ENCODE data around the gene AGAP3. TPM values are rescaled to one million over a fixed set of nuclear protein-coding genes. Genes with fewer than 3 reads are reported as not detected.

Gene AGAP3
- total and polyA plus RNA-seq, 8 donors = 83.3 to 167 (median 100) TPM

DNA sequence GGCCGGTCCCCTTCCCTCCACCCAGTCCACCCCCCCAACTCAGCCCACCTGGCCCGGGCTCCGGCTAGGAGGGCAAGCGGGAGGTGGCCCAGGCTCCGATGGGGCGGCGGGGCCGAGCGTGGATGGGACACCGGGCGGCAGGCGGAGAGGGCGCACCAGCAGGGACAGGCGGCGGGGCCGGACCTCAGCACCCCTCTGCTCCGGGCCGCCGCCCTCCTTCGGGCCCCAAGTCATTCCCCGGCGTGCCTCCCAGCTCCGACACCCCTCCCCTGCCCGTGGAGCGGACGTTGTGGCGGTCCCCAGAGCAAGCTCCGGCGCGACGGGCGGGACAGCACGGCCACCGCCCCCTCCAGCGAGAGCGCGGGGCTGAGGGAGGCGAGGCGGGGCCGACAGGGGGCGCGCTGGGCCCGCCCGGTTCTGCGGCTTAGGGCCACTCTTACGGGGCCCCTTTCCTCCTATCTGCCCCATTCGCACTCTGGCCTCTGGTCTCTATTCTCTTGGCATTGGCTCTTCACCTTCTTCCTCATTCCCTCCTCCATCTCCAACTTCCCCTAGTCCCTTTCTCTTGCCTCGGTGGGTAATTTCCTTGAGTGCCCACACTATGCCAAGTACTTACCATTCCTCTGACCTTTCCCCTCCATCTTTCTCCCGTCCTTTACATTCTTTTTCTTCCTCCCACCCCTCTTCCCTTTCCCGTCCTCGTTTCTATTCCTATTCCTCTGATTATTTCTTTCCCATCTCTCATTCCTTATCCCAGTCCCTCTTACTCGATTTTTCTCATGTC, 81.9 kb downstream of the AGAP3 start:
- Histone ChIP-seq H3K4me3 (peak overlapping the region; percentile 31 to 33), H3K27ac (no peak overlapping the region), H3K4me1 (peaks cover 11 to 19% of the 10 kb centered on the region in 2 donors), H3K36me3 (no peaks in the 10 kb centered on the region), H3K9me3 (no peaks in the 10 kb centered on the region), H3K27me3 (peaks cover 55 to 98% of the 10 kb centered on the region in 2 donors)
- TF ChIP-seq, protein P1, sequence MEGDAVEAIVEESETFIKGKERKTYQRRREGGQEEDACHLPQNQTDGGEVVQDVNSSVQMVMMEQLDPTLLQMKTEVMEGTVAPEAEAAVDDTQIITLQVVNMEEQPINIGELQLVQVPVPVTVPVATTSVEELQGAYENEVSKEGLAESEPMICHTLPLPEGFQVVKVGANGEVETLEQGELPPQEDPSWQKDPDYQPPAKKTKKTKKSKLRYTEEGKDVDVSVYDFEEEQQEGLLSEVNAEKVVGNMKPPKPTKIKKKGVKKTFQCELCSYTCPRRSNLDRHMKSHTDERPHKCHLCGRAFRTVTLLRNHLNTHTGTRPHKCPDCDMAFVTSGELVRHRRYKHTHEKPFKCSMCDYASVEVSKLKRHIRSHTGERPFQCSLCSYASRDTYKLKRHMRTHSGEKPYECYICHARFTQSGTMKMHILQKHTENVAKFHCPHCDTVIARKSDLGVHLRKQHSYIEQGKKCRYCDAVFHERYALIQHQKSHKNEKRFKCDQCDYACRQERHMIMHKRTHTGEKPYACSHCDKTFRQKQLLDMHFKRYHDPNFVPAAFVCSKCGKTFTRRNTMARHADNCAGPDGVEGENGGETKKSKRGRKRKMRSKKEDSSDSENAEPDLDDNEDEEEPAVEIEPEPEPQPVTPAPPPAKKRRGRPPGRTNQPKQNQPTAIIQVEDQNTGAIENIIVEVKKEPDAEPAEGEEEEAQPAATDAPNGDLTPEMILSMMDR (IDR thresholded peaks at IDR 0.05) = peak; percentile 64 to 68
- DNase-seq (peak in 2 of 4 donors; percentile 33 to 85), ATAC-seq (peak; percentile 75)
- intact Hi-C loops (cut with DNase I) = no loop called here

DNA sequence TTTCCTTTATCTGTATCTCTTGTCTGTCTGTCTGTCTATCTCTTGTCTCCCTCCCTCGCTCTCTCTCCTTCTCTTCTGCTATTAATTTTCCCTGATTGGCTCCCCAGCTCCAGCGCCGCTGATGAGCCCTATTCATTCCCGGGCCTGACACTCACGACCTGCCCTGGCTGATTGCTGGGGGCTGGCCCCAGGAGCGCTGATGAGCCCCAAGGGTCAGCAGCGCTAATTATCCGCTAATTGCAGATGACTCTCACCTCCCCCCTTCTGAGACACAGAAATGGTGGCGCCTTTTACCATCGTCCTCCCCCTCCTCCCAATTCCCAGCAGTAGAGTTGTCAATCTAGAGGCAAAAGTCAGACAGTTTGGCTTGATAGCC, 82.5 kb downstream of the AGAP3 start:
- TF ChIP-seq, protein P1 (IDR thresholded peaks at IDR 0.05) = no peak
- H3K27ac ChIP-seq = no peak overlapping the region
- peaks cover 11 to 19% of the 10 kb centered on the region in 2 donors for H3K4me1 ChIP-seq
- H3K4me3 ChIP-seq = no peak overlapping the region
- DNase-seq (no peak), ATAC-seq (no peak)
- H3K27me3 ChIP-seq = peaks cover 55 to 98% of the 10 kb centered on the region in 2 donors
- no peaks in the 10 kb centered on the region for H3K9me3 ChIP-seq
- no peaks in the 10 kb centered on the region for H3K36me3 ChIP-seq
- intact Hi-C loops (cut with DNase I) = no loop called here

DNA sequence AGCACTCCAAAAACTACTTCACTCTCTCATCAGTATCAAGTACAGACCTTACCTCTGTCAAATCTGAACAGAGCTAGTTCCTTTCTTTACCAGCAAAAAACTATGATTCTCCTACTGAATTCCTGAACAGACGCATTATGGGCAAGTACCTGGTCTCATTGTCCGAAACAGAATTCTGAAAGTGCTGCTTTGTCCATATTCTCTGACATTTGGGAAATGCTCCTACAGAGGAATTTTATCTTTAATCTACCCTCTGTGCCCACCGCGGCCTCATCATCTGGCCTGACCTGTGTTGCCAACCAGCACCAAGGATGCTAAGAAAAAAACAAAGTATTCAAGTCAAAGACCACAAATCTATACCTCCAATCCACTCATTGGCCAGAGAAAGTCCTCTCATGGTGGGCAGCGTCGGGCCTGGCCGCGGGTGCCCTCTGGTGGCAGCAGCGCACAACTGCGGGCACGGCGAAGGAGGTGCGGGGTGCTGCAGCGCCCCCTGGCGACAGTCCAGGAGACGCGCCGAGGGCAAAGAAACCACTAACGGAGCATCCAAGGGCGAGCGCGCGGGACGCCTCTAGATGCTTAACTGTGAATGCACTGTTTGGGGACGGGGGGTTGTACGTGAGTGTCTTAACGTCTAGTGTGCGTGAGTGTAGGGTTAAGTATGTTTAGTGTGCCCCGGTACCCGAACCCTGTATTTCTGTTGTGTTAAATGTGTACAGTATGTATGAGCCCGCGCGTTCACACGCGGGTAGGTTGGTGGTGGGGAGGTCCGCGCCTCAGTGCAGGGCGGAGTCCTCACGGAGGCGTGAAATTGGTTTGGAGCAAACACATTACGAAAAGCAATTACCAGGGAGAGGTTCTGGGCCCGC, 86.2 kb downstream of the AGAP3 start:
- Histone ChIP-seq H3K9me3 (no peaks in the 10 kb centered on the region), H3K4me3 (no peak overlapping the region), H3K36me3 (no peaks in the 10 kb centered on the region), H3K27me3 (peaks cover 23 to 96% of the 10 kb centered on the region in 2 donors), H3K27ac (no peak overlapping the region), H3K4me1 (peaks cover 4 to 9% of the 10 kb centered on the region in 2 donors)
- DNase-seq = peak; percentile 65 to 97 (median 83)
- ATAC-seq = peak; percentile 98
- TF ChIP-seq, protein P1 (IDR thresholded peaks at IDR 0.05) = peak; percentile 100
- intact Hi-C loops (cut with DNase I) = loop anchor here in 1 of 2 donors (5.0 kb wide), 1 partner anchor 45 kb away; no protein-coding TSS in a partner anchor

DNA sequence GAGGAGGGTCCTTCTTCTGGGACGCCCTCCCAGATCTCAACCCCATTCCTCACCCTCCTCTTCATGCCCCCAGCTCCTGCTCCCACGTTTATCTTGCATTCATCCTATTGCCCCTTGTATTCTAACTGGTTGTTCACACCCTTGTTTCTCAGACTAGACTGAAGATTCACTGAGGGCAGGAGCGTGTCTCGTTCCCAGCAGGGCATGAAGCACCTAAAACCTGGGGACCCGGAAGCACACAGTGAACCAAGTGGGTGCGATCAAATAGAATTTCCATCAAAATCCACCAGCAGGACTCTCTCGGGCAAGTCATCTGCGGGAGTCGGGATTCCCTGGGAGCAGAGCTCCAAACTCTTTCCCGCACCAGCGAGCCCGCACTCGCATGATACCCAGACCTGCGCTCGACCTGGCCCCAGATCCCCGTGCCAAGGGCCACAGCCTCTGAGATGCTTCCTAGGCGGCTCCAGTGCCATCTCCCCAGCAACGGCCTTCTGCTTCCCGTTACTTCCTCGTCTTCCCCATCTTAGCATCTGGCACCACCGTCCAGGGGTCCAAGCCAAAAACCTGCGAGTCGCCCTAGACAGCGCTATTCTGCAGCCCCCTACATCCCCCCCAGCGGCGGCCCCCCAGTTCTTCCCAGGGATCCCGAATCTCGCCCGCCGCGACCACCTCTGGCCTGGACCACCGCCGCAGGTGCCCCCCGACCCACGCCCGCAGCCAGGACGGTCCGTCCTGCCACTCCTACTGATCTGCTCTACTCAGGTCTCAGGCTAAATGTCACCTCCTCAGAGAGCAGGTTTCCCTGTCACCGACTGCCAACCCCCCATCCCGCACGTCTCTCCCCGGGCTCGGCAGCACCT, 87.3 kb downstream of the AGAP3 start:
- Histone ChIP-seq H3K27ac (no peak overlapping the region), H3K4me1 (no peaks in the 10 kb centered on the region), H3K36me3 (no peaks in the 10 kb centered on the region), H3K9me3 (no peaks in the 10 kb centered on the region), H3K27me3 (peaks cover 13 to 96% of the 10 kb centered on the region in 2 donors), H3K4me3 (no peak overlapping the region)
- intact Hi-C loops (cut with DNase I) = loop anchor here in 1 of 2 donors (5.0 kb wide), 1 partner anchor 46 kb away; no protein-coding TSS in a partner anchor
- ATAC-seq (no peak), DNase-seq (no peak)
- TF ChIP-seq, protein P1 (IDR thresholded peaks at IDR 0.05) = no peak
